Psoas muscle (tissue), 8 donors: ENCODE measurements around the gene PRPF6. TPM values are rescaled to one million over a fixed set of nuclear protein-coding genes. Genes with fewer than 3 reads are reported as not detected.

Experiments
- ATAC-seq, 4 donors: fragments of 200-7000 bp; cut with Tn5 transposase; one replicate each; pipeline ENCODE4 v1.9.1; 2020; ENCODE audit warnings: moderate library complexity in 3 of 4, mild to moderate bottlenecking in 2 of 4
- DNase-seq, 2 donors: peaks; one replicate each; pipeline ENCODE4 v3.0.0-alpha.2; 2020
- H3K27ac ChIP-seq: fragments of 200-600 bp; one replicate; pipeline ENCODE4 v1.8.0; 2022
- H3K27me3 ChIP-seq, 3 donors: fragments of 200-600 bp in 1 of 3; one replicate each; pipeline versions ENCODE4 v1.6.1 to v1.8.0; 2013 to 2022; ENCODE audit warnings: low read length in 2 of 3, mild to moderate bottlenecking in 2 of 3, moderate library complexity in 1 of 3; ENCODE audit not compliant: insufficient read depth in 3 of 3
- H3K36me3 ChIP-seq, 2 donors: fragments of 200-600 bp in 1 of 2; one replicate each; pipeline versions ENCODE4 v1.6.1 to v1.8.0; 2013 to 2022; ENCODE audit warnings: low read depth in 1 of 2, mild to moderate bottlenecking in 1 of 2, moderate library complexity in 1 of 2; ENCODE audit not compliant: insufficient read depth in 1 of 2
- H3K4me1 ChIP-seq: fragments of 200-600 bp; one replicate; pipeline ENCODE4 v1.8.0; 2022
- H3K4me3 ChIP-seq: fragments of 200-600 bp; one replicate; pipeline ENCODE4 v1.8.0; 2022; ENCODE audit warnings: mild to moderate bottlenecking
- H3K9me3 ChIP-seq: fragments of 200-600 bp; one replicate; pipeline ENCODE4 v1.8.0; 2022
- CTCF ChIP-seq: fragments of 200-600 bp; IDR thresholded peaks from one replicate; pipeline ENCODE4 v1.8.0; 2022; ENCODE audit warnings: antibody characterized with exemption
- WGBS, 3 donors: extraction: QIAGEN DNeasy Blood & Tissue Kit; methylation state at CpG; one replicate each; pipeline versions ENCODE4 v1.1.6 to v1.1.7; 2013; 5-methylcytosine and 5-hydroxymethylcytosine counted together
- intact Hi-C, 2 donors: fragments of 100-400 bp; cut with DNase I; formaldehyde crosslinking; loops; one replicate each; pipeline versions ENCODE4 v1.11.0 to v1.14.2; 2022
- polyA plus RNA-seq, 3 donors: library from polyadenylated mRNA; stranded (reverse); fragments of 200-250 nt; gene quantifications; one replicate each; pipeline ENCODE4 v1.2.3, GENCODE V29; 2013
- total RNA-seq, 4 donors: library from RNA; stranded (reverse); fragmentation: NEBNext Ultra II Directional in 2 of 4; extraction: Animal tissue kit (Norgen Biotek cat#: 25700) in 2 of 4; gene quantifications; one replicate each; pipeline versions ENCODE4 v1.2.1 to v1.2.4, GENCODE V29; 2021 to 2023
- donor health status: healthy with polysubstance abuse.
- donor health status: DM: no; HTN: no; CAD: no; lungs with moderate emphysema.
- donor health status: Bipolar disorder and iron deficiency.
- donor health status: healthy.
- donor health status: DM: yes; HTN: yes; CAD: no.
- donor health status: DM: no; HTN: no; CAD: no.
- donor health status: DM: no; HTN: no; CAD: no.
- donor health status: DM: yes; HTN: yes; CAD: no.

The PRPF6 gene
- total and polyA plus RNA-seq, 7 donors, result 38.8 to 75.4 (median 56.8) TPM

- Histone ChIP-seq H3K27ac (no peak overlapping the region), H3K27me3 (no peaks in the 10 kb centered on the region), H3K4me3 (no peak overlapping the region), H3K36me3 (peaks cover 2 to 59% of the 10 kb centered on the region in 2 donors), H3K9me3 (no peaks in the 10 kb centered on the region), H3K4me1 (peaks cover 10% of the 10 kb centered on the region)
- ATAC-seq (no peak), DNase-seq (peak; percentile 12 to 48)
- whole genome bisulfite sequencing, 3 donors, result 85 to 92% (median 85%) methylated on average over 26 of the region's 26 CpGs
- intact Hi-C loops, result no loop called here
- no peak for TF ChIP-seq CTCF
These were observed 19.1 kb upstream of the PRPF6 start for GRCh38 chr20:63961664-63962425.

GRCh38 chr20:63962426-63963347 lies 18.2 kb upstream of the PRPF6 start:
- H3K27ac ChIP-seq, result no peak overlapping the region
- H3K36me3 ChIP-seq, result peaks cover 2 to 66% of the 10 kb centered on the region in 2 donors
- intact Hi-C loops, result no loop called here
- H3K27me3 ChIP-seq, result no peaks in the 10 kb centered on the region
- 90 to 93% (median 93%) methylated on average over 52 to 61 of the region's 61 CpGs for WGBS, 3 donors
- H3K9me3 ChIP-seq, result no peaks in the 10 kb centered on the region
- H3K4me1 ChIP-seq, result peaks cover 2% of the 10 kb centered on the region
- DNase-seq (peak; percentile 8 to 58), ATAC-seq (peak in 1 of 4 donors; percentile 6)
- no peak overlapping the region for H3K4me3 ChIP-seq
- no peak for TF ChIP-seq CTCF

- Histone ChIP-seq H3K4me1 (no peaks in the 10 kb centered on the region), H3K27ac (no peak overlapping the region), H3K4me3 (no peak overlapping the region), H3K27me3 (no peaks in the 10 kb centered on the region), H3K9me3 (no peaks in the 10 kb centered on the region), H3K36me3 (peaks cover 2 to 67% of the 10 kb centered on the region in 2 donors)
- 89 to 92% (median 91%) methylated on average over 19 to 27 of the region's 27 CpGs for WGBS, 3 donors
- ATAC-seq (peak in 1 of 4 donors; percentile 15), DNase-seq (peak; percentile 9 to 41)
- intact Hi-C loops, result no loop called here
- TF ChIP-seq CTCF, result no peak
These were observed 17.6 kb upstream of the PRPF6 start for GRCh38 chr20:63963348-63963741.

- no peak for TF ChIP-seq CTCF
- peaks cover 2 to 67% of the 10 kb centered on the region in 2 donors for H3K36me3 ChIP-seq
- no peak overlapping the region for H3K27ac ChIP-seq
- ATAC-seq (no peak), DNase-seq (peak in 1 of 2 donors; percentile 10)
- no peak overlapping the region for H3K4me3 ChIP-seq
- WGBS, 3 donors, result 89 to 93% (median 92%) methylated on average over 16 of the region's 16 CpGs
- no peaks in the 10 kb centered on the region for H3K27me3 ChIP-seq
- peaks cover 3% of the 10 kb centered on the region for H3K4me1 ChIP-seq
- intact Hi-C loops, result no loop called here
- H3K9me3 ChIP-seq, result no peaks in the 10 kb centered on the region
These were observed 17.1 kb upstream of the PRPF6 start for GRCh38 chr20:63963784-63964301.
